Mononuclear cell (primary cell): ENCODE data around the gene DNM2. TPM values are rescaled to one million over a fixed set of nuclear protein-coding genes. Genes with fewer than 3 reads are reported as not detected.
"Not testable (repeated sequence)": the region's sequence is repeated elsewhere in the genome, so short reads cannot be mapped to it uniquely, and the experiment has no call there.

Experiments used
- H3K27me3 ChIP-seq: 2 replicates; pipeline ENCODE4 v1.6.0; 2011; ENCODE audit warnings: low read length, control low read depth; ENCODE audit not compliant: insufficient read depth
- H3K4me1 ChIP-seq: 2 replicates; pipeline ENCODE4 v1.5.1; 2011; ENCODE audit warnings: mild to moderate bottlenecking, low read length, control low read depth; ENCODE audit not compliant: insufficient read depth
- H3K4me3 ChIP-seq: 2 replicates; pipeline ENCODE4 v1.5.1; 2011; ENCODE audit warnings: mild to moderate bottlenecking, low read length, moderate library complexity
- H3K9me3 ChIP-seq: 2 replicates; pipeline ENCODE4 v1.5.1; 2011; ENCODE audit warnings: low read depth, mild to moderate bottlenecking, control low read depth, low read length
- total RNA-seq: library from RNA; depleted of rRNA; stranded (reverse); fragments of >200 nt; gene quantifications from one replicate; pipeline ENCODE4 v1.2.3, GENCODE V29; 2012

Gene DNM2
- total RNA-seq, 1 donor = 149 TPM

DNA sequence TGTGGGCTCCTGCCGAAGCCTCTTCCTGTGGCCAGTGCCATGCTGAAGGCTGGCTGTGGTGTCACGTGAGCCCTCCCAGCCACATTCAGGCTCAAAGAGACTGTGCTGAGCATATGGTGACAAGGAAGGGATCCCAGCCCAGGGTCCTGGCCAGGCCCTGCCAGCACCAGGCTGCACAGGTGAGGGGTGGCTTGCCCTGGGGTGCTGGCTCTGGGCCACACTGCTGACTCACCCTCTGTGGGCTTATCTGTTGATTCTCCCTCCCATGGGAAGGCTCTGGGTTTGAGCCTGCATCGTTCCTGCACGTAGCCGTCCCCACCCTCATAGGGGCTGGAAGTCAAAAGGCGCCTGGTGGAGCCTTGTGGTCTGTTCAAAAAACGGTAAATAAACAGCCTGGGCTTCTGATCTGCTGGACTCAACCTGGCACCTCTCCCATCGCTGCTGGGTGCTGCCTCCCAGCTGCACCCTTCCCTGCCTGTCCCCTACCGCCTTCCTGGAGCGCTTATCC is 31.1 kb downstream of the DNM2 start:
- no peak overlapping the region for H3K4me3 ChIP-seq

GRCh38 chr19:10749435-10750384 is 31.8 kb downstream of the DNM2 start:
- no peak overlapping the region for H3K4me3 ChIP-seq
- H3K27me3 ChIP-seq = no peaks in the 10 kb centered on the region
- peaks cover 66% of the 10 kb centered on the region for H3K4me1 ChIP-seq
- H3K9me3 ChIP-seq = no peaks in the 10 kb centered on the region

More for the DNA sequence above, 31.1 kb downstream of the DNM2 start:
- peaks cover 65% of the 10 kb centered on the region for H3K4me1 ChIP-seq
- H3K9me3 ChIP-seq = no peaks in the 10 kb centered on the region
- no peaks in the 10 kb centered on the region for H3K27me3 ChIP-seq

- H3K9me3 ChIP-seq = no peaks in the 10 kb centered on the region
- H3K4me3 ChIP-seq = no peak overlapping the region
- H3K27me3 ChIP-seq = no peaks in the 10 kb centered on the region
- peaks cover 83% of the 10 kb centered on the region for H3K4me1 ChIP-seq
Observed at GRCh38 chr19:10751109-10751953, 33.5 kb downstream of the DNM2 start.

DNA sequence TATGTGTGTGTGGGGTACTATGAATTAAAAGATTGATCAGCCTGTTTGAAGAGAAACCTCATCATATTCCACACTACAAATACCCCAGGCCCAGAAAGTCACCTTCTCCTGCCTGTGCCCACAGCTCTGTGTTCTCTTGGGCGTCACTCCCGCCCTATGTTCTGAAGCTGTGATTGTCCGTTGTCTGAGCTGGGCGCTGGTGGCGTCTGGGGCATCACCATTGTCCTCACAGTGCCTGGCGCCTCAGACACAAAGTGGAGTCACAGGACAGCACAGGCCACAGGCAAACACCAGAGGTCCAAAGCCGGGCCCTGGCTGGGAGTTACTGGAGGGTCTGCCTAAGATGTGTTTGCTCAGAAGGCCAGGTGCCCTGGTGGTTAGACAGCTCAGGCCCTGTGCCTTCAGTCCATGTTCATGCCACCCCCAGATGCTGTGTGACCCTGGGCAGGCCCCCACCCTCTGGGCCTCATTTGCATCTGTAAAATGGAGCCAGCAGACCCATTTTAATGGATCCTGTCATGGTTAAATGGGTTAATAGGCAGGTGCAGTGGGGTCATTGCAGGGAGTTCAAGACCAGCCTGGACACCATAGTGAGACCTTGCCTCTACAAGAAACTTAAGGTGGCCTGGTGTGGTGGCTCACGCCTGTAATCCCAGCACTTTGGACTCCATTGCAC is 34.5 kb downstream of the DNM2 start:
- Histone ChIP-seq H3K27me3 (no peaks in the 10 kb centered on the region), H3K9me3 (no peaks in the 10 kb centered on the region), H3K4me3 (no peak overlapping the region), H3K4me1 (peaks cover 87% of the 10 kb centered on the region)

DNA sequence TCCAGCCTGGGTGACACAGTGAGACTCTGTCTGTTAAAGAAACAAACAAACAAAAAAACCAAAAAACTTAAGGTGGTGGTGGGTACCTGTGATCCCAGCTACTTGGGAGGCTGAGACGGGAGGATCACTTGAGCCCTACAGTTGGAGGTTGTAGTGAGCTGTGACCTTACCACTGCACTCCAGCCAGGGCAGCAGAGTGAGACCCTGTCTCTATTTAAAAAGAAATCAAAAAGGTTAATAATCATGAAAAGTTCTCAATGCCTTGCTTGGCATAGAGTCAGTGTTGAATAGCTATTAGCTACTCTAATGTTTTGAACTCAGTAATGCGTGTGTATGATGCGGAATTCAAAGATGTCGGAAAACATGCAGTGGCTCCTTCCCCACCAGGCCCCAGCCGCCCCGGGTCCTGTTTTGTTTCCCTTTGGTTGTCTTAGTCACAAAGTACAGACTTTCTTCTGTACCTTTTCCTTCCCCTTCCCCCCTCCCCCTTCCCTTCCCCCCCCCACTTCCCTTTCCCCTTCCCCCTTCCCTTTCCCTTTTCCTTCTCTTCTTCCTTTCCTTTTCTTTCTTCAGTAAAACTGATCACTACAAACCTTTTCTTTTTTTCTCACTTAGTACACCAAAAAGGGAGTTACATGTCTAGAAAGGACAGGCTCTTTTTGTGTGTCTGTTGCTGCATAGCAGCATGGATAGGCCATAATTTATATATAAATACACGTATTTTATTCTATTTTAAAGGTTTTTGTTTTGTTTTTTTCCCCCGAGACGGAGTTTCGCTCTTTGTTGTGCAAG is 35.2 kb downstream of the DNM2 start:
- H3K4me1 ChIP-seq = peaks cover 81% of the 10 kb centered on the region
- H3K9me3 ChIP-seq = no peaks in the 10 kb centered on the region
- no peak overlapping the region for H3K4me3 ChIP-seq
- no peaks in the 10 kb centered on the region for H3K27me3 ChIP-seq

DNA sequence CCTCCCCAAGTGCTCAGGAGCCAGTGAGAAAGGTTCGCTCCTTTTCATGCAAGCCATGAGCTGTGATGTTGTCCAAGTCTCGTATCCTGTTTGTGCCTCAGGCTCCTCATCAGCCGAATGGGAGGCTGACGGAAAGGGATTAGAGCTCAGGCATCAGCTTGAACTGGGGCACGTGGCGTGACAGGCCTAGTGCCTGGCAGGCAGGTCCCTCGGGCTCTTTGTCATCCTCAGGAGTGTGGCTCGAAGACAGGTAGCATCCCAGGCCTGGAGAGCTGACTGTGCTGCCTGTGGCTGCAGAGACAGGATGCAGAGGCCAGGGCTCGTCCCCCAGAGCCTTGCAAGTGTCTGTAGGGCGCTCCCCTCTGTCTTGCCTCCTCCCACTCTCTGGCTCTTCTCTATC is 38.5 kb downstream of the DNM2 start:
- H3K9me3 ChIP-seq = no peaks in the 10 kb centered on the region
- no peaks in the 10 kb centered on the region for H3K27me3 ChIP-seq
- H3K4me1 ChIP-seq = peaks cover 77% of the 10 kb centered on the region
- no peak overlapping the region for H3K4me3 ChIP-seq

- no peak overlapping the region for H3K4me3 ChIP-seq
- H3K4me1 ChIP-seq = peaks cover 77% of the 10 kb centered on the region
- H3K27me3 ChIP-seq = no peaks in the 10 kb centered on the region
- H3K9me3 ChIP-seq = no peaks in the 10 kb centered on the region
Observed at GRCh38 chr19:10756791-10757190, 38.9 kb downstream of the DNM2 start.

DNA sequence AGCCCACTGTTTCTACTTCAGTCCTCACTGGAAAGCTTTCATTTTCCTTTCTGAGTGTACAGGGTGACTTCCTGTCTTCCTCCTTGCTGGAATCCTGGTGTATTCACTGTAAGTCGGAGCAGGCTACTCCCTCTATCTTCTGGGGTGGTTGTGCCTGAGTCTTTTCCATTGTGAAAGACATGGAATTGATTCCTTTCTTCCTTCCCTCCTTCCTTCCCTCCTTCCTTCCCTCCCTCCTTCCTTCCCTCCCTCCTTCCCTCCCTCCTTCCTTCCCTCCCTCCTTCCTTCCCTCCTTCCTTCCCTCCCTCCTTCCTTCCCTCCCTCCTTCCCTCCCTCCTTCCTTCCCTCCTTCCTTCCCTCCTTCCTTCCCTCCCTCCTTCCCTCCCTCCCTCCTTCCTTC is 40.2 kb downstream of the DNM2 start:
- not testable (repeated sequence) for H3K4me3 ChIP-seq, H3K27me3 ChIP-seq, H3K9me3 ChIP-seq
- H3K4me1 ChIP-seq = peaks cover 77% of the 10 kb centered on the region

DNA sequence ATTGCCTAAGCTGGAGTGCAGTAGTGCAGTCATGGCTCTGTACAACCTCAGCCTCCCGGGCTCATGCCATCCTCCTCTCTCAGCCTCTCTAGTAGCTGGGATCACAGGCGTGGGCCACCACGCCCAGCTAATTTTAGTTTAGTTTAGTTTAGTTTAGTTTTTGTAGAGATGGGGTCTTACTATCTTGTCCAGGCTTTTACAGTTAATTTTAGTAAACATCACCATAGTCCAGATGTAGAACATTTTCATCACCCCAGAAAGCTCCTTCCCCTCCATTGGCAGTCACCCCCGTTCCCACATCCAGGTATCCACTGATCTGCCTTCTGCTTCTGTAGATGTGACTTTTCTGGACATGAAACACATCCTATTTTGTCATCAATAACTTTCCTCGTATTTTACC is 41.1 kb downstream of the DNM2 start:
- H3K27me3 ChIP-seq = no peaks in the 10 kb centered on the region
- peaks cover 86% of the 10 kb centered on the region for H3K4me1 ChIP-seq
- no peaks in the 10 kb centered on the region for H3K9me3 ChIP-seq
- no peak overlapping the region for H3K4me3 ChIP-seq

DNA sequence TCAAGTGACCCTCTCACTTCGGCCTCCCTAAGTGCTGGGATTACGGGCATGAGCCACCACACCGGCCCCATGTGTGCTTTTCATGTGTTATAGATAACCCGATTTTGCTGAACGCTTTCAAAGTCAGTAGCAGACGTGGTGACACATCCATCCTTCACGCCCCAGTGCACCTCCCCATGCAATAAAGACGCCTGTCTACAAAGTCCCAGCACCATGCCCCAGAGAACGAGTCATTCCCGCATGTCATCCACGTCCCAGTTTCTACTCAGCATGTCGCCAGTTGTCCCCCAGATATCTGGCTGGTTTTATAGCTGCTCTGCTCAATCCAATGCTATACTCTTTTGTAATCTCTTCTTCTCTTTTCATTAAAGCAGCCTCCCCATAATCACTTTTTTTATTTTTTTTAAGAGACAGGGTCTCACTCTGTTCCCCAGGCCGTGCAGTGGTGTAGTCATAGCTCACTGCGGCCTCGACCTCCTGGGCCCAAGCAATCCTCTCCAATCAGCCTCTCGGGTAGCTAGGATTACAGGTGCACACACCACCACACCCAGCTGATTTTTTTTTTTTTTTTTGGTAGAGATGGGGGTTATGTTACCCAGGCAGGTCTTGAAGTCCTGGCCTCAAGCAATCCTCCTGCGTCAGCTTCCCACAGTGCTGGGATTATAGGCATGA is 42.5 kb downstream of the DNM2 start:
- H3K4me3 ChIP-seq = no peak overlapping the region
- peaks cover 83% of the 10 kb centered on the region for H3K4me1 ChIP-seq
- H3K9me3 ChIP-seq = no peaks in the 10 kb centered on the region
- no peaks in the 10 kb centered on the region for H3K27me3 ChIP-seq

DNA sequence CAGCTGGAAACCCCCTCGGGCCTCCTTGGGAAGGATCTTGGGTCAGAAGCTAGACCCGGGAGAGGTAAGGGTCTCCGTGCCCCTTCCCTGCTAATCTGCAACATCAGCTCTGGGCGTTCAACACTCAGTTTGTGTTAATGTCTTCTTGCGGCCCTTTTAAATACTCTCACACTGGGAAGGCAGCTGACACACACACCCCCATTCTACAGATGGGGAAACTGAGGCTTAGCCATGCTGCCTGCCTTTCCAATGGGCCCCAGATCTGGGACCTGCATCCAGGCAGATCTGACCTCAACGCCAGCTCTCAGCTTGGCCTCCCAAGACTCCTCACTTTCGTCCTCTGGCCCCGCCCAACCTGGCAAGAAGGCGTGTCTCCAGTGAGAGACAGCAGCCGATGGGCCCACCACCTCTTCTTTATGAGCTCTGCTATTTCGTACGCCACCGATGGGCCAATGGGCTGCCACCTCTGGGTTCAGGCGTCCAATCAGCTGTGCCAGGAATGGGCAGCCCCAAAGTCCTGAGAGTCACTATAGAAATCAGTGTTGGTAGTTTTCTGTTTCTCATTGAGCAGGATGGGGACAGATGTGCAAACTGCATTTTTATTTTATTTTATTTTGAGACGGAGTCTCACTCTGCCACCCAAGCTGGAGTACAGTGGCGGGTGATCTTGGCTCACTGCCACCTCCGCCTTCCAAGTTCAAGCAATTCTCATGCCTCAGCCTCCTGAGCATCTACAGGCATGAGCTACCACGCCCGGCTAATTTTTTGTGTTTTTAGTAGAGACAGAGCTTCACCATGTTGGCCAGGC is 43.8 kb downstream of the DNM2 start:
- Histone ChIP-seq H3K27me3 (no peaks in the 10 kb centered on the region), H3K4me1 (peaks cover 81% of the 10 kb centered on the region), H3K9me3 (no peaks in the 10 kb centered on the region), H3K4me3 (no peak overlapping the region)

- H3K4me3 ChIP-seq = no peak overlapping the region
- no peaks in the 10 kb centered on the region for H3K27me3 ChIP-seq
- peaks cover 72% of the 10 kb centered on the region for H3K4me1 ChIP-seq
Observed at GRCh38 chr19:10762656-10763055, 44.8 kb downstream of the DNM2 start.

GRCh38 chr19:10763411-10763810 is 45.5 kb downstream of the DNM2 start:
- no peak overlapping the region for H3K4me3 ChIP-seq
- H3K9me3 ChIP-seq = no peaks in the 10 kb centered on the region
- peaks cover 72% of the 10 kb centered on the region for H3K4me1 ChIP-seq
- no peaks in the 10 kb centered on the region for H3K27me3 ChIP-seq

More at GRCh38 chr19:10762656-10763055, 44.8 kb downstream of the DNM2 start:
- no peaks in the 10 kb centered on the region for H3K9me3 ChIP-seq
